Measurements from ENCODE around the gene ZNF516.

ZNF516 gene

GRCh38 chr18:76338088-76338487 is 157.0 kb downstream of the ZNF516 start:
- no peak overlapping the region for H3K4me3 ChIP-seq
- TF ChIP-seq CTCF (IDR thresholded peaks at IDR 0.05): no peak
- no peak for DNase-seq (ENCODE audit: low spot score)
- H3K27ac ChIP-seq: no peak overlapping the region

- no peak for DNase-seq (ENCODE audit: low spot score)
- Histone ChIP-seq H3K27ac (no peak overlapping the region), H3K4me3 (no peak overlapping the region)
- TF ChIP-seq CTCF (IDR thresholded peaks at IDR 0.05): no peak
Measured at GRCh38 chr18:76335859-76336640, 159.0 kb downstream of the ZNF516 start.

GRCh38 chr18:76328140-76328539 is 166.9 kb downstream of the ZNF516 start:
- no peak for TF ChIP-seq CTCF (IDR thresholded peaks at IDR 0.05)
- DNase-seq (ENCODE audit: low spot score): no peak
- no peak overlapping the region for H3K27ac ChIP-seq
- no peak overlapping the region for H3K4me3 ChIP-seq

- Histone ChIP-seq H3K27ac (no peak overlapping the region), H3K4me3 (no peak overlapping the region)
- no peak for TF ChIP-seq CTCF (IDR thresholded peaks at IDR 0.05)
- no peak for DNase-seq (ENCODE audit: low spot score)
Measured at GRCh38 chr18:76323891-76324290, 171.2 kb downstream of the ZNF516 start.

- Histone ChIP-seq H3K4me3 (no peak overlapping the region), H3K27ac (no peak overlapping the region)
- DNase-seq (ENCODE audit: low spot score): no peak
- TF ChIP-seq CTCF (IDR thresholded peaks at IDR 0.05): no peak
Measured at GRCh38 chr18:76322686-76323085, 172.4 kb downstream of the ZNF516 start.

GRCh38 chr18:76319366-76319765 is 175.7 kb downstream of the ZNF516 start:
- DNase-seq (ENCODE audit: low spot score): no peak
- TF ChIP-seq CTCF (IDR thresholded peaks at IDR 0.05): no peak
- Histone ChIP-seq H3K27ac (no peak overlapping the region), H3K4me3 (no peak overlapping the region)

GRCh38 chr18:76318607-76319006 is 176.4 kb downstream of the ZNF516 start:
- no peak for TF ChIP-seq CTCF (IDR thresholded peaks at IDR 0.05)
- H3K27ac ChIP-seq: no peak overlapping the region
- H3K4me3 ChIP-seq: no peak overlapping the region
- no peak for DNase-seq (ENCODE audit: low spot score)
